A549 treated with AZD2906 at 1 μM for 4 hours (cell line): ENCODE results near the gene TLR5. TPM values are rescaled to one million over a fixed set of nuclear protein-coding genes. Genes with fewer than 3 reads are reported as not detected.

Experiments used
- total RNA-seq: library from RNA; stranded (reverse); fragments of 200-300 nt; extraction: Qiagen RNA extraction; gene quantifications from 5 replicates; pipeline ENCODE4 v1.2.3, GENCODE V29; 2022

TLR5 gene, protein sequence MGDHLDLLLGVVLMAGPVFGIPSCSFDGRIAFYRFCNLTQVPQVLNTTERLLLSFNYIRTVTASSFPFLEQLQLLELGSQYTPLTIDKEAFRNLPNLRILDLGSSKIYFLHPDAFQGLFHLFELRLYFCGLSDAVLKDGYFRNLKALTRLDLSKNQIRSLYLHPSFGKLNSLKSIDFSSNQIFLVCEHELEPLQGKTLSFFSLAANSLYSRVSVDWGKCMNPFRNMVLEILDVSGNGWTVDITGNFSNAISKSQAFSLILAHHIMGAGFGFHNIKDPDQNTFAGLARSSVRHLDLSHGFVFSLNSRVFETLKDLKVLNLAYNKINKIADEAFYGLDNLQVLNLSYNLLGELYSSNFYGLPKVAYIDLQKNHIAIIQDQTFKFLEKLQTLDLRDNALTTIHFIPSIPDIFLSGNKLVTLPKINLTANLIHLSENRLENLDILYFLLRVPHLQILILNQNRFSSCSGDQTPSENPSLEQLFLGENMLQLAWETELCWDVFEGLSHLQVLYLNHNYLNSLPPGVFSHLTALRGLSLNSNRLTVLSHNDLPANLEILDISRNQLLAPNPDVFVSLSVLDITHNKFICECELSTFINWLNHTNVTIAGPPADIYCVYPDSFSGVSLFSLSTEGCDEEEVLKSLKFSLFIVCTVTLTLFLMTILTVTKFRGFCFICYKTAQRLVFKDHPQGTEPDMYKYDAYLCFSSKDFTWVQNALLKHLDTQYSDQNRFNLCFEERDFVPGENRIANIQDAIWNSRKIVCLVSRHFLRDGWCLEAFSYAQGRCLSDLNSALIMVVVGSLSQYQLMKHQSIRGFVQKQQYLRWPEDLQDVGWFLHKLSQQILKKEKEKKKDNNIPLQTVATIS
- total RNA-seq, result 0.13 to 0.24 TPM (median 0.19 TPM) in 5 replicates

GRCh38 chr1:223142795-223143536 is at the start of gene TLR5:
TLR5 (minus strand) TSS chr1:223143248; CDS start chr1:223113031, 30,217 bp downstream.

Other genes with a start within 250 kb of the TLR5 start
- 0.40 to 1.1 TPM (median 0.62 TPM) in 5 replicates for gene SUSD4, start 220.9 kb upstream of the TLR5 start, total RNA-seq